WTC11 (cell line): Measurements from ENCODE around the gene EYA2.

ENCODE experiments used
- ATF2 ChIP-seq: sonication (generic); formaldehyde crosslinking; IDR thresholded peaks from 2 replicates; pipeline ENCODE4 v1.8.1; 2022; ENCODE audit warnings: low read depth, missing genetic modification reagents, borderline replicate concordance
- ATF6 ChIP-seq: sonication (generic); formaldehyde crosslinking; IDR thresholded peaks from 2 replicates; pipeline ENCODE4 v1.8.1; 2023; ENCODE audit warnings: mild to moderate bottlenecking, missing genetic modification reagents
- CTCF ChIP-seq: fragments of 200-600 bp; IDR thresholded peaks from 2 replicates; pipeline ENCODE4 v1.8.0; 2022; ENCODE audit warnings: antibody characterized with exemption
- E2F1 ChIP-seq: sonication (generic); formaldehyde crosslinking; IDR thresholded peaks from 2 replicates; pipeline ENCODE4 v1.8.0; 2022; ENCODE audit warnings: mild to moderate bottlenecking, missing genetic modification reagents
- JUN ChIP-seq: sonication (generic); formaldehyde crosslinking; IDR thresholded peaks from 2 replicates; pipeline ENCODE4 v1.8.0; 2023; ENCODE audit warnings: mild to moderate bottlenecking, missing genetic modification reagents
- NFE2L1 ChIP-seq: sonication (generic); formaldehyde crosslinking; IDR thresholded peaks from 2 replicates; pipeline ENCODE4 v1.8.1; 2023; ENCODE audit warnings: missing genetic modification reagents
- PREB ChIP-seq: sonication (generic); formaldehyde crosslinking; IDR thresholded peaks from 2 replicates; pipeline ENCODE4 v1.8.1; 2022; ENCODE audit warnings: mild to moderate bottlenecking, missing genetic modification reagents, moderate library complexity, borderline replicate concordance
- SMAD3 ChIP-seq: sonication (generic); formaldehyde crosslinking; IDR thresholded peaks from 2 replicates; pipeline ENCODE4 v1.8.0; 2022; ENCODE audit warnings: missing genetic modification reagents, mild to moderate bottlenecking, borderline replicate concordance
- SP1 ChIP-seq: sonication (generic); formaldehyde crosslinking; conservative IDR thresholded peaks from 2 replicates; pipeline ENCODE4 v1.8.1; 2022; ENCODE audit warnings: missing genetic modification reagents
- STAT6 ChIP-seq: sonication (generic); formaldehyde crosslinking; conservative IDR thresholded peaks from 2 replicates; pipeline ENCODE4 v1.8.1; 2023; ENCODE audit warnings: mild to moderate bottlenecking, low read depth, missing genetic modification reagents, moderate library complexity
- TEAD4 ChIP-seq: sonication (generic); formaldehyde crosslinking; IDR thresholded peaks from 2 replicates; pipeline ENCODE4 v1.8.0; 2022; ENCODE audit warnings: mild to moderate bottlenecking, missing genetic modification reagents

- TF ChIP-seq TEAD4 (CRISPR knock-in tag): no peak
- TF ChIP-seq SMAD3 (CRISPR knock-in tag): no peak
- no peak for TF ChIP-seq STAT6 (CRISPR knock-in tag)
- TF ChIP-seq CTCF: no peak
- TF ChIP-seq ATF2: no peak
- TF ChIP-seq JUN (CRISPR knock-in tag): no peak
- no peak for TF ChIP-seq SP1 (CRISPR knock-in tag)
- TF ChIP-seq ATF6 (CRISPR knock-in tag): no peak
- TF ChIP-seq NFE2L1: no peak
- no peak for TF ChIP-seq PREB
- TF ChIP-seq E2F1 (CRISPR knock-in tag): no peak
Measured at GRCh38 chr20:47181056-47181862, 286.6 kb downstream of the EYA2 start.
